Activated CD4-positive, alpha-beta T cell treated with anti-CD3 and anti-CD28 coated beads, Interleukin-2, amount 50 U/mL, for 4 hours (primary cell): ENCODE measurements around the gene OBSL1.

ENCODE experiments used
- DNase-seq, 2 experiments: peaks; one replicate each; pipeline ENCODE4 v3.0.0-alpha.2; 2020

OBSL1 gene

GRCh38 chr2:219596954-219597551 lies 25.7 kb upstream of the OBSL1 start:
- DNase-seq: no peak

GRCh38 chr2:219595256-219595655 lies 23.9 kb upstream of the OBSL1 start:
- no peak for DNase-seq

- DNase-seq: no peak
Measured at GRCh38 chr2:219593154-219593553, 21.8 kb upstream of the OBSL1 start.

GRCh38 chr2:219592736-219593135 lies 21.4 kb upstream of the OBSL1 start:
- DNase-seq: no peak

GRCh38 chr2:219591091-219591490 lies 19.8 kb upstream of the OBSL1 start:
- DNase-seq: no peak

GRCh38 chr2:219581346-219581745 lies 10.0 kb upstream of the OBSL1 start:
- no peak for DNase-seq

GRCh38 chr2:219578811-219579613 lies 7.7 kb upstream of the OBSL1 start:
- no peak for DNase-seq

GRCh38 chr2:219576505-219577388 lies 5.4 kb upstream of the OBSL1 start:
- DNase-seq: no peak

- no peak for DNase-seq
Measured at GRCh38 chr2:219575566-219576504, 4.5 kb upstream of the OBSL1 start.

- DNase-seq: no peak
Measured at GRCh38 chr2:219574484-219575311, 3.4 kb upstream of the OBSL1 start.

- DNase-seq: no peak
Measured at GRCh38 chr2:219573166-219573565, 1.8 kb upstream of the OBSL1 start.

GRCh38 chr2:219572237-219573001 lies 1.1 kb upstream of the OBSL1 start, which contains the start of gene INHA:
TSS of gene INHA (plus strand) at chr2:219572310. CDS start at chr2:219572375, 65 bp downstream.
- DNase-seq: no peak

GRCh38 chr2:219570924-219571310 lies 422 bp downstream of the OBSL1 start:
- DNase-seq: no peak

- no peak for DNase-seq
Measured at GRCh38 chr2:219570194-219570923, 980 bp downstream of the OBSL1 start.

GRCh38 chr2:219569635-219570034 lies 1.7 kb downstream of the OBSL1 start:
- no peak for DNase-seq

- no peak for DNase-seq
Measured at GRCh38 chr2:219569041-219569440, 2.3 kb downstream of the OBSL1 start.

GRCh38 chr2:219567791-219568361 lies 3.5 kb downstream of the OBSL1 start:
- no peak for DNase-seq

- no peak for DNase-seq
Measured at GRCh38 chr2:219567131-219567530, 4.2 kb downstream of the OBSL1 start.

GRCh38 chr2:219566640-219567039 lies 4.7 kb downstream of the OBSL1 start:
- no peak for DNase-seq
